CD8-positive, alpha-beta memory T cell (primary cell): ENCODE results near the gene ZDHHC14. TPM values are rescaled to one million over a fixed set of nuclear protein-coding genes. Genes with fewer than 3 reads are reported as not detected.

Source experiments
- CTCF ChIA-PET: fragments of 350-600 bp; sonication (Branson Sonifier 250); formaldehyde crosslinking; loops from one replicate; lab custom pipeline; 2021; ENCODE audit warnings: antibody characterized with exemption; lab: Charles Lee
- POLR2A ChIA-PET: fragments of 350-600 bp; sonication (Branson Sonifier 250); formaldehyde crosslinking; loops from one replicate; lab custom pipeline; 2021; ENCODE audit warnings: antibody characterized with exemption; lab: Charles Lee
- DNase-seq, 5 donors: peaks; one replicate each; pipeline versions ENCODE4 v3.0.0 to v3.0.0-alpha.2; 2020 to 2022; ENCODE audit warnings: mixed read lengths in 1 of 5
- H3K27ac ChIP-seq: one replicate; pipeline ENCODE4 v1.7.0; 2013; ENCODE audit warnings: low read depth, mild to moderate bottlenecking, low read length, moderate library complexity
- H3K27me3 ChIP-seq: 2 replicates; pipeline ENCODE4 v1.7.0; 2013; ENCODE audit warnings: low read length, mild to moderate bottlenecking; ENCODE audit not compliant: insufficient read depth, poor library complexity, severe bottlenecking
- H3K36me3 ChIP-seq: 2 replicates; pipeline ENCODE4 v1.7.0; 2013; ENCODE audit warnings: mild to moderate bottlenecking, low read length, moderate library complexity; ENCODE audit not compliant: insufficient read depth
- H3K4me1 ChIP-seq: 2 replicates; pipeline ENCODE4 v1.7.0; 2013; ENCODE audit warnings: mild to moderate bottlenecking, low read length, moderate library complexity; ENCODE audit not compliant: insufficient read depth
- H3K4me3 ChIP-seq: 2 replicates; pipeline ENCODE4 v1.7.0; 2013; ENCODE audit warnings: mild to moderate bottlenecking, low read length
- H3K9me3 ChIP-seq: 2 replicates; pipeline ENCODE4 v1.7.0; 2013; ENCODE audit warnings: mild to moderate bottlenecking, low read length
- H3K27ac Mint-ChIP-seq, 8 donors: one replicate each; pipeline ENCODE4 v1.8.0; 2020 to 2021; ENCODE audit warnings: mixed read lengths in 8 of 8, mild to moderate bottlenecking in 6 of 8, inconsistent platforms in 3 of 8, moderate library complexity in 3 of 8
- H3K27me3 Mint-ChIP-seq, 2 donors: one replicate each; pipeline ENCODE4 v1.8.0; 2020 to 2021; ENCODE audit warnings: mixed read lengths in 2 of 2, mild to moderate bottlenecking in 1 of 2, moderate library complexity in 1 of 2
- H3K36me3 Mint-ChIP-seq, 3 donors: one replicate each; pipeline ENCODE4 v1.8.0; 2020 to 2021; ENCODE audit warnings: mixed read lengths in 3 of 3, inconsistent platforms in 1 of 3, mild to moderate bottlenecking in 1 of 3
- H3K4me1 Mint-ChIP-seq, 3 donors: one replicate each; pipeline ENCODE4 v1.8.0; 2020 to 2021; ENCODE audit warnings: mixed read lengths in 3 of 3, inconsistent platforms in 1 of 3, mild to moderate bottlenecking in 1 of 3
- H3K4me3 Mint-ChIP-seq, 7 donors: one replicate each; pipeline ENCODE4 v1.8.0; 2020 to 2021; ENCODE audit warnings: mixed read lengths in 7 of 7, mild to moderate bottlenecking in 6 of 7, moderate library complexity in 4 of 7, inconsistent platforms in 2 of 7
- H3K9me3 Mint-ChIP-seq, 5 donors: one replicate each; pipeline ENCODE4 v1.8.0; 2020 to 2022; ENCODE audit warnings: mixed read lengths in 5 of 5, mild to moderate bottlenecking in 3 of 5, moderate library complexity in 2 of 5, inconsistent platforms in 1 of 5
- polyA plus RNA-seq: library from polyadenylated mRNA; unstranded; fragments of 300-500 nt; fragmentation: Illumina TruSeq; gene quantifications from one replicate; pipeline ENCODE4 v1.2.3, GENCODE V29; 2021
- total RNA-seq, 2 experiments: library from RNA; stranded (reverse); gene quantifications; one replicate each; pipeline ENCODE4 v1.2.3, GENCODE V29; 2021

Gene ZDHHC14
- total and polyA plus RNA-seq, 3 experiments from 2014 or later = 4.2 to 8.1 (median 6.3) TPM

DNA sequence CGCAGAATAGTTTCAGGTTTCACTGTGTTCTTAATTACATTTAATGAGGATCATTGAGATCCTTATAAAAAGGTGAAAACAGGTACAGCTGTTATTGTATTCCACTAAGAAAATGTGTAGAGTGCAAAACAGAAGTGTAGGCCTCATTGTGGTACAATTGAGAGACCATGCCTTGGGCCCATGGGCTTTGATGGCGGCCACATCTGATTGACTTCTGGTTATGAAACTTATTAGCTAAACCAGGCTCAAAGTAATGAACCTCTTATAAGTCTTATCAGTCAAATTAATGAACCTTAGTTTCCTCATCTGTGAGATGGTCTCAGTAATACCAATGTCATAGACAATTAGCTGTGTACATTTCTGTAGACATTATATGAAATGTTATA is 148.7 kb downstream of the ZDHHC14 start:
- Mint-ChIP-seq H3K27ac (no peak overlapping the region), H3K9me3 (no peaks in the 10 kb centered on the region), H3K4me1 (peaks cover 31 to 40% (median 31%) of the 10 kb centered on the region in 3 donors), H3K36me3 (no peaks in the 10 kb centered on the region), H3K27me3 (no peaks in the 10 kb centered on the region), H3K4me3 (no peak overlapping the region)
- DNase-seq = no peak
- no peaks in the 10 kb centered on the region for H3K9me3 ChIP-seq
- H3K4me3 ChIP-seq = no peak overlapping the region
- no peaks in the 10 kb centered on the region for H3K36me3 ChIP-seq
- H3K27ac ChIP-seq = no peak overlapping the region
- no peaks in the 10 kb centered on the region for H3K27me3 ChIP-seq
- POLR2A ChIA-PET = no interaction called here
- peaks cover 18% of the 10 kb centered on the region for H3K4me1 ChIP-seq
- CTCF ChIA-PET = no interaction called here

GRCh38 chr6:157530126-157530525 is 149.1 kb downstream of the ZDHHC14 start:
- Histone ChIP-seq H3K9me3 (no peaks in the 10 kb centered on the region), H3K27ac (no peak overlapping the region), H3K4me1 (peaks cover 22% of the 10 kb centered on the region), H3K4me3 (no peak overlapping the region), H3K27me3 (no peaks in the 10 kb centered on the region), H3K36me3 (no peaks in the 10 kb centered on the region)
- Mint-ChIP-seq H3K27ac (peak overlapping the region in 1 of 8 donors; percentile 43), H3K4me3 (no peak overlapping the region), H3K36me3 (no peaks in the 10 kb centered on the region), H3K9me3 (no peaks in the 10 kb centered on the region), H3K4me1 (peaks cover 36 to 44% (median 36%) of the 10 kb centered on the region in 3 donors), H3K27me3 (no peaks in the 10 kb centered on the region)
- DNase-seq = no peak
- ChIA-PET POLR2A (no interaction called here), CTCF (no interaction called here)

GRCh38 chr6:157530724-157531168 is 149.8 kb downstream of the ZDHHC14 start:
- Histone ChIP-seq H3K4me3 (no peak overlapping the region), H3K36me3 (no peaks in the 10 kb centered on the region), H3K4me1 (peaks cover 29% of the 10 kb centered on the region), H3K27ac (no peak overlapping the region), H3K27me3 (no peaks in the 10 kb centered on the region), H3K9me3 (no peaks in the 10 kb centered on the region)
- Mint-ChIP-seq H3K36me3 (no peaks in the 10 kb centered on the region), H3K9me3 (no peaks in the 10 kb centered on the region), H3K27me3 (no peaks in the 10 kb centered on the region), H3K27ac (peak overlapping the region in 2 of 8 donors; percentile 15 to 60), H3K4me3 (no peak overlapping the region), H3K4me1 (peaks cover 40 to 49% (median 42%) of the 10 kb centered on the region in 3 donors)
- ChIA-PET POLR2A (no interaction called here), CTCF (no interaction called here)
- DNase-seq = no peak

DNA sequence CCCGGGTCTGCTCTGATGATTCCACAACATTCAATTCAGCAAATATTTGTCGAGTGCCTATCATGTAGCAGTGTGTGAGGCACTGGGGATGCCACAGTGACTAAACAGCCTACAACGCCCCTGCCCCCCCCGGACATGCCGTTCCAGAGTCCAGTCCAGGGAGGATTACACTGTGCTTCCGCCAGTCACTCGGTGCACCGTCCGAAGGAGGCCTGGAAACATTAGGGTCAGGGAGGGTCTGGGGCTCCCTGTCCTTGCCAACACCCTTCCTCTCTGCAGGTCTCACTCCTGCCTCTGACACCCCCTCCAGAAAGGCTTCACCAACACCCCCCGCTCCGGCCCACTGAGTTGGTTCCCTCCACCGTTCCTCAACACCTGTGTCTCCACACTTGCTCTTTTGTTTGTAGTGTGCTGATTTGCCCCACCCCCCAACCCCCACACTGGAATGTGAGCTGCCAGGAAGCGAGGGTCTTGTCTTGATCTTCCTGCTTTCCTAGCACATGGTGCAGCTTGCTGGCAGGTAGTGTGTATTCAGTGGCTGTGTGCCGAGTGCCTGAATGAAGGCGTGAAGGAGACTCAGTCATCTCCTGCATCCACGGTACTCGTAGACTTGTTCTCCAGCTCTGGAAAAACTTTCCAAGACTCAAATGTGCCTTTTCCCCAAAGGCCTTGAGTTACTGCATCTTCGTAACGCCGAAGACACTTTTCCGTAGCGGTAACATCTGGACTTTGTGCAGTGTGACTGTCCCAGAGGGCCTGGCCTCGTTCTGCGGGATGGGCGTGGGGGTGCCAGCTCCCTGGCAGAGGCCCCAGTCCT is 150.4 kb downstream of the ZDHHC14 start:
- no peaks in the 10 kb centered on the region for H3K9me3 ChIP-seq
- POLR2A ChIA-PET = interaction anchor here (0.6 kb wide), 1 partner anchor 84 kb away, joined by 12 read pairs; no protein-coding TSS in a partner anchor

GRCh38 chr6:157531986-157532365 is 151.0 kb downstream of the ZDHHC14 start:
- Histone ChIP-seq H3K4me1 (peaks cover 38% of the 10 kb centered on the region), H3K27ac (no peak overlapping the region), H3K9me3 (no peaks in the 10 kb centered on the region), H3K27me3 (no peaks in the 10 kb centered on the region), H3K4me3 (no peak overlapping the region), H3K36me3 (no peaks in the 10 kb centered on the region)
- Mint-ChIP-seq H3K4me3 (no peak overlapping the region), H3K27ac (no peak overlapping the region), H3K4me1 (peaks cover 44 to 54% (median 46%) of the 10 kb centered on the region in 3 donors), H3K9me3 (no peaks in the 10 kb centered on the region), H3K27me3 (no peaks in the 10 kb centered on the region), H3K36me3 (no peaks in the 10 kb centered on the region)
- ChIA-PET POLR2A (interaction anchor here (0.6 kb wide), 1 partner anchor 83 kb away, joined by 12 read pairs; no protein-coding TSS in a partner anchor), CTCF (no interaction called here)
- no peak for DNase-seq

More for the DNA sequence above, 150.4 kb downstream of the ZDHHC14 start:
- Histone ChIP-seq H3K27me3 (no peaks in the 10 kb centered on the region), H3K4me1 (peaks cover 35% of the 10 kb centered on the region), H3K4me3 (no peak overlapping the region), H3K36me3 (no peaks in the 10 kb centered on the region), H3K27ac (no peak overlapping the region)
- CTCF ChIA-PET = no interaction called here
- peak overlapping the region in 1 of 8 donors; percentile 15 for H3K27ac Mint-ChIP-seq
- H3K4me3 Mint-ChIP-seq = no peak overlapping the region
- H3K9me3 Mint-ChIP-seq = no peaks in the 10 kb centered on the region
- no peak for DNase-seq
- H3K4me1 Mint-ChIP-seq = peaks cover 43 to 53% (median 45%) of the 10 kb centered on the region in 3 donors
- no peaks in the 10 kb centered on the region for H3K36me3 Mint-ChIP-seq
- H3K27me3 Mint-ChIP-seq = no peaks in the 10 kb centered on the region

DNA sequence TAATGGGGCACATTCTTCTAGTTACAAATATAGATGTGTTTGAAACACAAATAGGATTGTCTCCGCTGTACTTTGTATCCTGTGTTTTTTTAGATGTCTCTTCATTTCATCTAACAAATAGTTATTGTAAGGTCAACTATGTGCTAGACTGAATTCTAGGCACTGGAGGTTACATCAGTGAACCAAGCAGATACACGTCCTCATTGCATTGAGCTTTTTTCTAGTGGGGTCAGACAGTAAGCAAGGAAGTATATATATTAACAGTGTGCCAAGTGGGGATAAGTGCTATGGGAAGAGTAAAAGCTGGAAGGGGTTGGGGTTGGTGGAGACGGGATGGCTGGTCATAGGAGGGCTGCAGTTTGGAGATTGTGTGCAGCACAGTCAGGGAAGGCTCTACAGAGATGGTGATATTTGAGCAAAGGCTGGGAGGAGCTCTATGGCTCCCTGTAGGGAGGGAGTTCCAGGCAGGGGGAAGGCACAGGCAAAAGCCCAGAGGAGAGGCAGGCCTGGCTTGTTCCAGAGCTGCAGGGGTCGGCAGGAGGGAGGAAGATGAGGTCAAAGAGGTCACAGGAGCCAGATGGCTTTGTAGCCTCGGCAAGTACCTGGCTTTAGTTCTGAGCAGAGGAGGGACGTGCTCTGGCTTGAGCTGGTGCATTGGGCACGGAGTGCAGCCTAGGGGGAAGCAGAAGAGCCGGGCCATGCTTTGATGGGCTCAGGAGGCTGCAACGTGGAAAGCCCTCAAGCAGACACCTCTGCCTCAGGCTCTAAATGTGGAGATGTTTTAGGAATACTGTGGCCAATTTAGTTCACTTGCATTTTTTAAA is 152.3 kb downstream of the ZDHHC14 start:
- H3K4me1 ChIP-seq = peaks cover 39% of the 10 kb centered on the region
- POLR2A ChIA-PET = no interaction called here
- peaks cover 45 to 55% (median 45%) of the 10 kb centered on the region in 3 donors for H3K4me1 Mint-ChIP-seq
- CTCF ChIA-PET = no interaction called here
- H3K27me3 ChIP-seq = no peaks in the 10 kb centered on the region
- H3K27ac ChIP-seq = no peak overlapping the region
- no peak overlapping the region for H3K4me3 ChIP-seq
- no peaks in the 10 kb centered on the region for H3K9me3 Mint-ChIP-seq
- no peaks in the 10 kb centered on the region for H3K27me3 Mint-ChIP-seq
- H3K36me3 ChIP-seq = no peaks in the 10 kb centered on the region
- no peak for DNase-seq
- H3K4me3 Mint-ChIP-seq = peak overlapping the region in 3 of 7 donors; percentile 10 to 36 (median 15)
- peak overlapping the region in 6 of 8 donors; percentile 44 to 90 (median 74) for H3K27ac Mint-ChIP-seq
- no peaks in the 10 kb centered on the region for H3K36me3 Mint-ChIP-seq
- no peaks in the 10 kb centered on the region for H3K9me3 ChIP-seq

- H3K27me3 ChIP-seq = no peaks in the 10 kb centered on the region
Measured at GRCh38 chr6:157534134-157534871, 153.3 kb downstream of the ZDHHC14 start.

More at GRCh38 chr6:157534134-157534871, 153.3 kb downstream of the ZDHHC14 start:
- peaks cover 53 to 64% (median 55%) of the 10 kb centered on the region in 3 donors for H3K4me1 Mint-ChIP-seq
- Histone ChIP-seq H3K9me3 (no peaks in the 10 kb centered on the region), H3K4me1 (peaks cover 42% of the 10 kb centered on the region), H3K36me3 (no peaks in the 10 kb centered on the region), H3K27ac (no peak overlapping the region), H3K4me3 (no peak overlapping the region)
- peak overlapping the region; percentile 84 to 97 (median 92) for H3K27ac Mint-ChIP-seq
- H3K9me3 Mint-ChIP-seq = no peaks in the 10 kb centered on the region
- H3K36me3 Mint-ChIP-seq = no peaks in the 10 kb centered on the region
- POLR2A ChIA-PET = no interaction called here
- CTCF ChIA-PET = interaction anchor here (1.5 kb wide), 1 partner anchor 34 kb away, joined by 4 read pairs; no protein-coding TSS in a partner anchor
- peak overlapping the region in 2 of 7 donors; percentile 73 to 76 for H3K4me3 Mint-ChIP-seq
- no peaks in the 10 kb centered on the region for H3K27me3 Mint-ChIP-seq
- DNase-seq = no peak
